ACC112 (cell line): ENCODE measurements around the gene TMIGD3.
"Not testable (repeated sequence)": the region's sequence is repeated elsewhere in the genome, so short reads cannot be mapped to it uniquely, and the experiment has no call there.

Source experiments
- H2AFZ ChIP-seq: fragments of 200-600 bp; sonication (generic); one replicate; pipeline ENCODE4 v1.6.0; 2017; ENCODE audit warnings: antibody characterized with exemption, low read length; ENCODE audit not compliant: unreplicated experiment
- H3K27ac ChIP-seq: fragments of 200-600 bp; sonication (generic); 2 replicates; pipeline ENCODE4 v1.5.1; 2014; ENCODE audit warnings: low read depth, mild to moderate bottlenecking, antibody characterized with exemption, low read length, moderate library complexity
- H3K27me3 ChIP-seq: fragments of 200-600 bp; sonication (generic); 2 replicates; pipeline ENCODE4 v1.6.1; 2014; ENCODE audit warnings: mild to moderate bottlenecking, antibody characterized with exemption, low read length, moderate library complexity, mixed read lengths; ENCODE audit not compliant: insufficient read depth
- H3K36me3 ChIP-seq: fragments of 200-600 bp; sonication (generic); 2 replicates; pipeline ENCODE4 v1.6.1; 2016; ENCODE audit warnings: mild to moderate bottlenecking, antibody characterized with exemption, low read length, moderate library complexity, mixed read lengths; ENCODE audit not compliant: insufficient read depth
- H3K4me1 ChIP-seq: fragments of 200-600 bp; sonication (generic); one replicate; pipeline ENCODE4 v1.6.1; 2016; ENCODE audit warnings: low read length, mixed read lengths; ENCODE audit not compliant: insufficient read depth, unreplicated experiment, control insufficient read depth
- H3K4me3 ChIP-seq: fragments of 200-600 bp; sonication (generic); 2 replicates; pipeline ENCODE4 v1.5.1; 2014; ENCODE audit warnings: mild to moderate bottlenecking, low read depth, low read length
- H3K79me2 ChIP-seq: fragments of 200-600 bp; sonication (generic); one replicate; pipeline ENCODE4 v1.6.0; 2016; ENCODE audit warnings: low read length; ENCODE audit not compliant: control insufficient read depth, unreplicated experiment, insufficient read depth

The TMIGD3 gene

DNA sequence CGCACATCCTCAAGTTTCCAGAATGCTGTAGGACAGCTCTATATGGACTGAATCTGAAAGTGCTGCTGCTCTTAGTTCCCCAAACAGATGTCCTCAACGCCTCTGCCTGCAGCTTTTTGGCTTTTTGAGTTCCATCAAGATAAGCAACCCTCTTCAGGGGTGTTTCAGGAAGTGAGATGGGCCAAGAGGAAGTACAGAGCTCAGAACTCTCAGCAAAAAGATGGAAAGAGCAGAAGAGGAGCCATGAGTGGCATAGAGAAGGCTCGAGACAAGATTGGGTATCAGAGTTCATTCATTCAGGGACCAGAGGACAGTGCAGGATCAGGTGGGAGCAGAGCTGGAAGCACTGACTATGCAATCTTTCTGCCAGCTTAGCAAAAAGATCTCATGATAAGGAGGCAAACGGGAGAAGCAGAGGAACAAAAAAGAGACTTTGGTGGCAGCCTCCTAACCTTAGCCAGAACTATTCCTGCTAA lies at the start of gene TMIGD3, which contains the start of gene ADORA3:
TMIGD3 (minus strand) TSS at position 49 of the 476 bp plus-strand sequence. CDS start 279 bp downstream, outside the sequence.
ADORA3 (minus strand) TSS at position 49 of the 476 bp plus-strand sequence. CDS start 279 bp downstream, outside the sequence.
- Histone ChIP-seq H3K4me3 (no peak within 1 kb of the TSS), H3K27ac (no peak within 1 kb of the TSS), H2AFZ (no peak within 1 kb of the TSS), H3K36me3 (no peaks in the 10 kb centered on the region), H3K4me1 (peaks cover 13% of the 10 kb centered on the region), H3K27me3 (peaks cover 20% of the 10 kb centered on the region), H3K79me2 (no peaks in the 10 kb centered on the region)

DNA sequence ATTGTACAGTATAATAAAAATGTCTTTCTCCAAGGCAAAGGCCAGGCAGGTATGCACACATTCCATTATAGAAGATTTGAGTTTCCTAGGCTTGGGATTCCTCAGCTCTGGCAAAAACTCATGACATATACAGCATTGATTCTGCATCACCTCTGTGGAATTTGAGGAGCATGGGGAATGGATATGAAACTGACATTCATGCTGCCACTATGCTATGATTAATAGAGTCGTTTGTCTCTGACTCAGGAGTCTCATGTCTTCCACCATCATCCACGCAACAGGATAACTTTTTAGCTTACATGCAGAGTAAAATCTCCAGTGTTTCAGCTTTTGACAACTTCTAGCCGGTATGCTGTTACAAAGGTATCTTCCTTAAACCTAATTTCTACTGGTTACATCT lies 49.8 kb upstream of the TMIGD3 start:
- Histone ChIP-seq H3K27me3 (no peaks in the 10 kb centered on the region), H3K27ac (peak overlapping the region; percentile 36; the same call in 1 of the 2 replicates), H3K4me1 (peaks cover 10% of the 10 kb centered on the region), H3K4me3 (no peak overlapping the region), H2AFZ (no peak overlapping the region), H3K79me2 (no peaks in the 10 kb centered on the region), H3K36me3 (no peaks in the 10 kb centered on the region)

DNA sequence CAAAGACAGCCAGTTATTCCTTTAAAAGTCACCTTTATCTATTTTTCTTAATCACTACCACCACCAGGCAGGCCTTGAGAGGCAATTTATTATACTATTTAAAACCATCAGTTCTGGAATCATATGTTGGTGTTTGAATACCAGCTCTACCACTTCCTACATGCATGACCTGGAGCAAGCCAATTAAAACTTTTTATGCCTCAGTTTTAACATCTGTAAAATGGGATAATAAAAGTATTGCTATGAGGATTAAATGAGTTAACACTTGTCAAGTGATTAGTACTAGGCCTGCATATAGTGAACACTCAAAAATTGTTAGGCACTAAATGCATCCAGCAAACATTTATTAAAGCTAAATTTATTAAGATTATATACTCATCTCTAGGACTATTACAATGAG lies 49.2 kb upstream of the TMIGD3 start:
- H3K27ac ChIP-seq: no peak overlapping the region
- H3K27me3 ChIP-seq: no peaks in the 10 kb centered on the region
- H3K79me2 ChIP-seq: no peaks in the 10 kb centered on the region

DNA sequence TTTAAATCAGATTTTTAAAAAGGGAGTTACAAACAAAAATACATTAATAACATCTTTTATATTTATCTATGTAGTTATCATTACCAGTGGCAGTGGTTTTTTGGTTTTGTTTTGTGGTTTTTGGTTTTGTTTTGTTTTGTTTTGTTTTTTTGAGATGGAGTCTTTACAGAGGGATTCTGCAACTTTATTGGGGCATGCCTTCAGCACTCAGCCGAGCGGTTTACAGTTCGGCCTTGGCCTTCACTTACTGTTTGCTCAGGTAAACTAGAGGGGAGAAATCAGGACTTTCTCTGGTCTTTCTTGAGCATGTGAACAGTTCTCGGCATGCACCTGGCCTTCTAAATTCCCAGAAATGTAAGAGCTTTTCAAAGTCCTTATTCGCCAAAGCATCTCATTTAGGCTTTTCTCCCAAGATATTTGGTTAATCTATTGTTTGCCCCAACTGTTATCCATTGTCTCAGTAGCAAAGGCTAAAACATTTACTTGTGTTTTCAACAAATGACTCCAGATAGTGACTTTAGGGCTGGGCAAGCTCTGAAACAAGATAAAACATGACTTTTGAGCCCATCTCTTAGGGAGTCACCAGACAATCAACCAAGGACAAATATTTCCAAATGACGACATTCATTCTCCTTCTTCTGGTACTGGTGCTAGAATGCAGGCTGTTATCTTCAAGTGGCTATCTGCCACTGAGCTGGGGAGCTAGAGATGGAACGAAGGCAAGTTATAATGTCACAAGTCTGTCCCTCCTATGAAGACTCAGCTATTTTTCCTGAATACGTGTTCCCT lies 48.4 kb upstream of the TMIGD3 start:
- no peak overlapping the region for H3K27ac ChIP-seq
- no peak overlapping the region for H3K4me3 ChIP-seq
- no peak overlapping the region for H2AFZ ChIP-seq
- no peaks in the 10 kb centered on the region for H3K36me3 ChIP-seq
- no peaks in the 10 kb centered on the region for H3K27me3 ChIP-seq
- H3K79me2 ChIP-seq: no peaks in the 10 kb centered on the region
- H3K4me1 ChIP-seq: peaks cover 10% of the 10 kb centered on the region

More for the DNA sequence above, 49.2 kb upstream of the TMIGD3 start:
- H3K4me1 ChIP-seq: peaks cover 10% of the 10 kb centered on the region
- H3K4me3 ChIP-seq: no peak overlapping the region
- no peaks in the 10 kb centered on the region for H3K36me3 ChIP-seq
- H2AFZ ChIP-seq: no peak overlapping the region

DNA sequence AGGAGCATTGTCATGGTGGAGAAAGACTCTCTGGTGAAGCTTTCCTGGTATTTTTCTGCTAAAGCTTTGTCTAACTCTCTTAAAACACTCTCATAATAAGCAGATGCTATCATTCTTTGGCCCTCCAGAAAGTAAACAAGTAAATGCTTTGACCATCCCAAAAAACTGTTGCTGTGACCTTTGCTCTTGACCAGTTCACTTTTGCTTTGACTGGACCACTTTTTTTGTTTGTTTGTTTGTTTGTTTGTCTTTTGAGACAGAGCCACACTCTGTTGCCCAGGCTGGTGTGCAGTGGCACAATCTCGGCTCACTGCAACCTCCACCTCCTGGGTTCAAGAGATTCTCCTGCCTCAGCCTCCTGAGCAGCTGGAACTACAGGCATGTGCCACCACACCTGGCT lies 44.4 kb upstream of the TMIGD3 start:
- not testable (repeated sequence) for H3K36me3 ChIP-seq, H3K27ac ChIP-seq, H3K4me3 ChIP-seq, H2AFZ ChIP-seq, H3K4me1 ChIP-seq, H3K27me3 ChIP-seq, H3K79me2 ChIP-seq

DNA sequence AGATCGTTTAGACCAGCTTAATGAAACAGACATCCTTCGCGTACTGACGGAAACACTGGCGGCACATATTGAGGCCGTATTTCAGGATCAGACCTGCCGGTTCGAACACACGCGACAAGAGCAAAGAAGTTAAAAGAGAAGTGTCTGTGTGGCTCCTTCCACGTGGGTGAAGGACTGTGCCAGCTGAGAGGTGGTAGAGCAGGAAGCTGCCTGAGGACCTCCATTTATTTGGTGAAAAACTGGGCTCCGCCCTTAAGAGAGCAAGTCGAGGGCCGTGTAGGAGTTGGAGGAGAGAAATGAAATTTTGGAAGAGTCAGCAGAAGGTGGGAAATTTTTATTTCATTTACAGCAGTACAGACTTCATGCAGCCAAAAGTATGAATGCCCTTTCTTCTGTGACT lies 38.8 kb upstream of the TMIGD3 start:
- no peak overlapping the region for H3K27ac ChIP-seq
- H2AFZ ChIP-seq: no peak overlapping the region

DNA sequence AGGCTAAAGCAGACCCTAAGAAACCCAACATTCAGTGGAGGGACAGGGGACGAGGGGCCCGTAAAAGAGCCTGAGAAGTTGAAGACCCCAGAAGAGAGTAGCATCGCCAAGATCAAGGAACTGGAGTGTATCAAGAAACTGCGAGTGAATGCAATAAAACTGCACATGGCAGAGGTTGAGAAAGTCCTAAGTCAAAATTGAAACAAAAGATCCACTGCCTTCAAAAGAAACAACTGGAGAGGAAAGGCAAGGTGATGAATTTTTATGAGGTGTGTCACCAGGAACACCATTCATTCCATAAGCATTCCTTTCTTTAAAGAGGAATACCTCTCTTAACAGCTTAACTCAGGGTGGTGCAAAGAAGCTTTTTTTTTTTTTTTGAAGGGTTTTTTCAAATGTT lies 38.3 kb upstream of the TMIGD3 start:
- peak overlapping the region; percentile 64 for H2AFZ ChIP-seq
- no peak overlapping the region for H3K4me3 ChIP-seq
- peaks cover 28% of the 10 kb centered on the region for H3K4me1 ChIP-seq
- H3K36me3 ChIP-seq: no peaks in the 10 kb centered on the region
- H3K79me2 ChIP-seq: no peaks in the 10 kb centered on the region
- H3K27ac ChIP-seq: no peak overlapping the region
- H3K27me3 ChIP-seq: no peaks in the 10 kb centered on the region

More for the DNA sequence above, 38.8 kb upstream of the TMIGD3 start:
- no peaks in the 10 kb centered on the region for H3K79me2 ChIP-seq
- no peaks in the 10 kb centered on the region for H3K27me3 ChIP-seq
- no peak overlapping the region for H3K4me3 ChIP-seq
- H3K4me1 ChIP-seq: peaks cover 28% of the 10 kb centered on the region
- no peaks in the 10 kb centered on the region for H3K36me3 ChIP-seq

DNA sequence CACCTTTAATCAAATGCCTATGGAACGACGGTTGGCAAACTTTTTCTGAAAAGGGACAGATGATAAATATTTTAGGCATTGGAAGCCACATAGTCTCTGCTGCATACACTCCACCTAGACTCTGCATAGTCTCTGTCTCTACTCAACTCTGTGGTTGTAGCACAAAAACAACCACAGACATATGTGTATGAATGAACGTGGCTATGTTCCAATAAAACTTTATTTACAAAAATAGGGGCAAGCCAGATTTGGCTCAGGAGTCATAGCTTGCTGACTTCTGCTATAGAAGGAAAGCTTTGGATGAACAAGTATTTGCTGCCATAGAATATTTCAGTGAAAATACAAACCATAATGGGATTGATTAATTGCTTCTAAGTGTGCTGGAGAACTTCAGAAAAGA lies 37.5 kb upstream of the TMIGD3 start:
- no peak overlapping the region for H3K4me3 ChIP-seq
- H3K27ac ChIP-seq: no peak overlapping the region
- no peaks in the 10 kb centered on the region for H3K27me3 ChIP-seq
- no peaks in the 10 kb centered on the region for H3K36me3 ChIP-seq
- peaks cover 28% of the 10 kb centered on the region for H3K4me1 ChIP-seq
- no peaks in the 10 kb centered on the region for H3K79me2 ChIP-seq
- no peak overlapping the region for H2AFZ ChIP-seq

DNA sequence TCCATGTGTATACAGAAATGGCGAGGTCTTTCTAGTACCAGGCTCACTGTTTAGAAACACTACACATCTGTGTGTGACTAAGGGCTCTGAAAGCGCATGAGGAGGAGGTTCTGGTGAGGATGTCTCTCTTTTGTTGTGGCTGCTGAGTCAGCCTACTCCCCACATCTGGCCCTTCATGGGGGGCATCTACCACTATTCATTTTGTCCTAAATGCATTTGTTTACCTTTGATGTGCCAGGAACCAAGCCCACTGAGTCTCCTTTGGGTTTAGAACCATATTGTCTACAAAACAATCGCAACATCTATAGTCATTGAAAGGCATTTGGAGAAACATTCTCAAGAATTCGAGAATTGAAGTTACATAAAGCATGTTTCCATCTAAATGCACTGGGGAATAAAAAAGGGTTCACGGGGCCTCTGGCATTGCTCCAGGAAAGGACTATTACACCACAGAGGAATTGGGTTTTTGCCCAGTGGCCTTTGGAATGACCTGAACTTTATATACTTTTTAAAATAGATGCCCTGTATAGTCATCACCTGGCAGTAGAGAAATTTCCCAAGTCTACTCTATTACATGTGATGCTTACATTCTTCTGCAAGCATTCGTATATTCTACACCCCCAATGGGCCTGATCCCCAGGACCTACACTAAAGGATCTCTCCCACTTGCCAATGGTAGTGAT lies 35.1 kb upstream of the TMIGD3 start:
- Histone ChIP-seq H3K36me3 (no peaks in the 10 kb centered on the region), H3K4me3 (no peak overlapping the region), H2AFZ (no peak overlapping the region), H3K27ac (peak overlapping the region; percentile 39; the same call in 1 of the 2 replicates), H3K79me2 (no peaks in the 10 kb centered on the region), H3K27me3 (no peaks in the 10 kb centered on the region), H3K4me1 (peaks cover 28% of the 10 kb centered on the region)

DNA sequence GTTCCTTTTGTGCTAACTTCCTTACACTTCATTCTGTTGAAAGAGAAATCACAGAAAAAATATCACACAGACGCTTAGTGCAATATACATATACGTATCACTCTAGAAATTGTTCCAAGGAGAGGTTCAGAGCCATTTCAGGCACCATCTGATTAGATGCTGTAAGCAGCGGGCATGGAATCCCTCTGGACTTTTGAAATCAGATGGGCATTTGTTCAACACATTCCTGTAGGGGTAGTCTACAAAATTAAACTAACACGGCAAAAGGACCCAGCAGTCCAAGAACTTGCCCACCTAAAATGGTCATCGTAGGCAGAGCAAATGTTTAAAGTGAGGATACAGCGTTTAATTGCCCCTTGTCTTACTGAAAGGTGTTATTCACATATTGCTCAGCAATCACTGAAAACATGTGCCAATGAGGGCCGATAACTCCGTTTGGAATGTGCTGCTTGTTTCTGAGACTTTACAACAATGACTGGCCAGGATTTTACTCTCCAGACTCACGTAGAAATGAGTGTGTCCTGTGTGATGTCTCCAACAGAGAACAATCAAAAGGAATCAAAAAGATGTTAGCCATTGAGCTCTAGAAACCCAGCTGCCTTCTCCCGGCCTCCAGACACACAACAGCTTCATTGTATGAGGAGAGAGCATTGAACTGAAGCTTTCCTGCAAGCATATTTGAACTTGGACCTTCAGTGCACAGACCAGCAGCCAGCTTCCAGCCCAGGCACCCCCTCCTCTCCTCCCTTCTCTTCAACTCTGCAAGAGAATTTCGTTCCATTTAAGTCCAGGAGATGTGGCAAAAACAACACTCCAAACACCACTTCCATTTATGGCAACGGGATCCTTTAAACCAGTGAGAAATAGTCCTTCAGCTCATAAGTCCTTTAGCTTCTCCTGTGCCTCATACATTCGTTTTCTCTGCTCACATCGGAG lies 32.1 kb upstream of the TMIGD3 start:
- Histone ChIP-seq H3K27ac (no peak overlapping the region), H3K79me2 (no peaks in the 10 kb centered on the region), H2AFZ (no peak overlapping the region), H3K27me3 (no peaks in the 10 kb centered on the region), H3K36me3 (no peaks in the 10 kb centered on the region), H3K4me3 (no peak overlapping the region), H3K4me1 (peaks cover 14% of the 10 kb centered on the region)
